H9 (cell line): Measurements from ENCODE around the gene REV1. TPM values are rescaled to one million over a fixed set of nuclear protein-coding genes. Genes with fewer than 3 reads are reported as not detected.

Source experiments
- DNase-seq: peaks from one replicate; pipeline ENCODE4 v3.0.0-alpha.2; 2017
- H2AFZ ChIP-seq: one replicate; pipeline ENCODE4 v1.6.1; 2013; ENCODE audit warnings: mild to moderate bottlenecking, low read length, control low read depth, moderate library complexity
- H2AK5ac ChIP-seq: 2 replicates; pipeline ENCODE4 v1.6.1; 2013; ENCODE audit warnings: low read length, control low read depth, mixed read lengths; ENCODE audit not compliant: insufficient read length
- H2BK120ac ChIP-seq: one replicate; pipeline ENCODE4 v1.6.1; 2013; ENCODE audit warnings: low read depth, mild to moderate bottlenecking, low read length, control low read depth, inconsistent platforms; ENCODE audit not compliant: poor library complexity, severe bottlenecking
- H2BK12ac ChIP-seq: 2 replicates; pipeline ENCODE4 v1.6.1; 2013; ENCODE audit warnings: low read length, control low read depth, mixed read lengths, low read depth; ENCODE audit not compliant: insufficient read length
- H2BK15ac ChIP-seq: 2 replicates; pipeline ENCODE4 v1.6.1; 2013; ENCODE audit warnings: low read depth, low read length, control low read depth
- H2BK20ac ChIP-seq: one replicate; pipeline ENCODE4 v1.6.1; 2013; ENCODE audit warnings: low read depth, mild to moderate bottlenecking, low read length, control low read depth, inconsistent platforms; ENCODE audit not compliant: poor library complexity, severe bottlenecking
- H2BK5ac ChIP-seq: 2 replicates; pipeline ENCODE4 v1.6.1; 2013; ENCODE audit warnings: low read length, control low read depth, mixed read lengths; ENCODE audit not compliant: insufficient read length
- H3K14ac ChIP-seq: 2 replicates; pipeline ENCODE4 v1.6.1; 2013; ENCODE audit warnings: low read length, control low read depth; ENCODE audit not compliant: insufficient read depth
- H3K18ac ChIP-seq: 2 replicates; pipeline ENCODE4 v1.6.1; 2013; ENCODE audit warnings: low read depth, mild to moderate bottlenecking, mixed read lengths, low read length, control low read depth; ENCODE audit not compliant: insufficient read length
- H3K23ac ChIP-seq: 2 replicates; pipeline ENCODE4 v1.6.1; 2013; ENCODE audit warnings: low read length, control low read depth, mixed read lengths, low read depth; ENCODE audit not compliant: insufficient read length
- H3K23me2 ChIP-seq: 2 replicates; pipeline ENCODE4 v1.6.1; 2013; ENCODE audit warnings: low read depth, mild to moderate bottlenecking, mixed read lengths, low read length, control low read depth; ENCODE audit not compliant: insufficient read length, poor library complexity, severe bottlenecking
- H3K27ac ChIP-seq: 2 replicates; pipeline ENCODE4 v1.5.1; 2013; ENCODE audit warnings: low read length, control low read depth, mixed read lengths, low read depth; ENCODE audit not compliant: insufficient read length
- H3K27me3 ChIP-seq: 2 replicates; pipeline ENCODE4 v1.6.1; 2013; ENCODE audit warnings: low read length, control low read depth, inconsistent platforms; ENCODE audit not compliant: insufficient read depth
- H3K4ac ChIP-seq: 2 replicates; pipeline ENCODE4 v1.6.1; 2013; ENCODE audit warnings: low read depth, mild to moderate bottlenecking, control low read depth, inconsistent platforms, low read length, moderate library complexity
- H3K4me1 ChIP-seq: 2 replicates; pipeline ENCODE4 v1.6.1; 2013; ENCODE audit warnings: low read length, control low read depth, inconsistent platforms; ENCODE audit not compliant: insufficient read depth
- H3K4me2 ChIP-seq: 2 replicates; pipeline ENCODE4 v1.6.1; 2013; ENCODE audit warnings: low read length, control low read depth, mixed read lengths; ENCODE audit not compliant: insufficient read length, insufficient read depth
- H3K56ac ChIP-seq: 2 replicates; pipeline ENCODE4 v1.6.1; 2013; ENCODE audit warnings: low read depth, mild to moderate bottlenecking, mixed read lengths, low read length, control low read depth; ENCODE audit not compliant: insufficient read length
- H3K79me1 ChIP-seq: 2 replicates; pipeline ENCODE4 v1.6.1; 2013; ENCODE audit warnings: low read depth, mild to moderate bottlenecking, moderate library complexity, low read length, control low read depth, inconsistent platforms; ENCODE audit not compliant: insufficient read depth, poor library complexity, severe bottlenecking
- H3K79me2 ChIP-seq: 2 replicates; pipeline ENCODE4 v1.6.1; 2013; ENCODE audit warnings: low read length, control low read depth, inconsistent platforms; ENCODE audit not compliant: insufficient read depth
- H3K9ac ChIP-seq: 2 replicates; pipeline ENCODE4 v1.6.1; 2013; ENCODE audit warnings: low read length, control low read depth, mixed read lengths; ENCODE audit not compliant: insufficient read length; ENCODE audit errors: extremely low read depth
- H3K9me3 ChIP-seq: one replicate; pipeline ENCODE4 v1.6.1; 2013; ENCODE audit warnings: low read depth, low read length, inconsistent platforms; ENCODE audit not compliant: control insufficient read depth
- H3T11ph ChIP-seq: one replicate; pipeline ENCODE4 v1.6.1; 2013; ENCODE audit warnings: mild to moderate bottlenecking, low read length, control low read depth, inconsistent platforms
- H4K20me1 ChIP-seq: one replicate; pipeline ENCODE4 v1.6.1; 2013; ENCODE audit not compliant: control insufficient read depth, insufficient read length, insufficient read depth
- H4K5ac ChIP-seq: 2 replicates; pipeline ENCODE4 v1.6.1; 2013; ENCODE audit warnings: low read depth, mild to moderate bottlenecking, mixed read lengths, low read length, control low read depth; ENCODE audit not compliant: insufficient read length
- H4K8ac ChIP-seq: replicated peaks from 2 replicates; pipeline ENCODE4 v1.6.1; 2013; ENCODE audit warnings: low read length, control low read depth, mixed read lengths, low read depth; ENCODE audit not compliant: insufficient read length
- H4K91ac ChIP-seq: 2 replicates; pipeline ENCODE4 v1.6.1; 2013; ENCODE audit warnings: low read depth, mild to moderate bottlenecking, moderate library complexity, mixed read lengths, low read length, control low read depth; ENCODE audit not compliant: insufficient read length
- H3K27ac Mint-ChIP-seq, 3 experiments: 2 replicates in 2 of 3; 3 replicates in 1 of 3; pipeline ENCODE4 v1.8.0; 2020 to 2021; ENCODE audit warnings: mixed read lengths in 3 of 3, mild to moderate bottlenecking in 1 of 3, moderate library complexity in 1 of 3
- H3K27me3 Mint-ChIP-seq: 2 replicates; pipeline ENCODE4 v1.8.0; 2021; ENCODE audit warnings: low read depth, mild to moderate bottlenecking, moderate library complexity, mixed read lengths
- H3K36me3 Mint-ChIP-seq, 3 experiments: 2 replicates in 2 of 3; 3 replicates in 1 of 3; pipeline ENCODE4 v1.8.0; 2020 to 2021; ENCODE audit warnings: low read depth in 3 of 3, mixed read lengths in 3 of 3; ENCODE audit not compliant: insufficient read depth in 1 of 3
- H3K4me1 Mint-ChIP-seq, 2 experiments: 2 replicates each; pipeline ENCODE4 v1.8.0; 2020; ENCODE audit warnings: mixed read lengths in 2 of 2
- H3K4me3 Mint-ChIP-seq, 2 experiments: 2 replicates in 1 of 2; 3 replicates in 1 of 2; pipeline ENCODE4 v1.8.0; 2020 to 2021; ENCODE audit warnings: mild to moderate bottlenecking in 2 of 2, mixed read lengths in 2 of 2, moderate library complexity in 1 of 2
- H3K9me3 Mint-ChIP-seq, 2 experiments: 2 replicates in 1 of 2; 3 replicates in 1 of 2; pipeline ENCODE4 v1.8.0; 2020; ENCODE audit warnings: mild to moderate bottlenecking in 2 of 2, mixed read lengths in 2 of 2, moderate library complexity in 1 of 2
- CTCF ChIP-seq: fragments of 200-600 bp; sonication (generic); conservative IDR thresholded peaks from 3 replicates; pipeline ENCODE4 v1.8.0; 2021; ENCODE audit warnings: antibody characterized with exemption, mild to moderate bottlenecking
- WGBS: extraction: QIAGEN DNeasy Blood & Tissue Kit; methylation state at CpG from one replicate; pipeline ENCODE4 v1.1.7; 2013; ENCODE audit warnings: missing lambda C conversion rate, low lambda C conversion rate, mixed read lengths; ENCODE audit not compliant: insufficient read length; ENCODE audit errors: extremely low coverage; 5-methylcytosine and 5-hydroxymethylcytosine counted together
- total RNA-seq: library from RNA; stranded (reverse); gene quantifications from 2 replicates; pipeline ENCODE4 v1.2.1, GENCODE V29; 2021

The REV1 gene
- total RNA-seq, 1 experiment from 2014 or later: 41.6 TPM

DNA sequence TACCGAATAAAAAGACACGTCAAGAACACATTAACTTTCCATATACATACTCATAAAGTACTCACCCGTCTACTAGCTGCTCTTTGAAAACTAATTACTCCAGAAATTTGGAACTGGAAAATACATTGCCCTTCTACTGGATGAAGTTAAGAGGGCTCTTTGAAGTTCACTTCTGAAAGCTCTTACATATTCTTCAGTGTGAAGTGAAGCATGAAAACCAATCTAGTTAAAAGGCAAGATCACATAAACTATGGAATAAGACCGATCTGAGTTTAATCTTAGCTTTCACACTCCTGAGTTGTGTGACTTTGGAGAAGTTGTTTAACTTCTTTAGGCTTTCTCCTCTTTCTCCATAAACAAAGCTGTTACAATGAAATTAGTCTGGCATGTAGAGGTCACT, 38.5 kb downstream of the REV1 start:
- no peak overlapping the region for H2BK15ac ChIP-seq
- H4K5ac ChIP-seq: no peak overlapping the region
- H4K91ac ChIP-seq: no peak overlapping the region
- H3K4me2 ChIP-seq: no peak overlapping the region
- Mint-ChIP-seq H3K4me1 (peaks cover 0 to 3% of the 10 kb centered on the region in 2 experiments; a peak in 1 of 4 replicates), H3K9me3 (no peaks in the 10 kb centered on the region), H3K27ac (no peak overlapping the region; a peak in 2 of 7 replicates), H3K27me3 (no peaks in the 10 kb centered on the region), H3K4me3 (no peak overlapping the region), H3K36me3 (peaks cover 16 to 65% (median 53%) of the 10 kb centered on the region in 3 experiments; a peak in 6 of 7 replicates)
- H3K4ac ChIP-seq: no peak overlapping the region
- H4K8ac ChIP-seq: no peak overlapping the region
- H3K9ac ChIP-seq: no peak overlapping the region
- H3K23me2 ChIP-seq: no peaks in the 10 kb centered on the region
- no peak overlapping the region for H3K56ac ChIP-seq
- DNase-seq: no peak
- H3K79me1 ChIP-seq: peaks cover 4% of the 10 kb centered on the region
- no peak overlapping the region for H2BK12ac ChIP-seq
- H3K4me1 ChIP-seq: no peaks in the 10 kb centered on the region
- H3K23ac ChIP-seq: no peak overlapping the region
- H2BK5ac ChIP-seq: no peak overlapping the region
- no CpG with 5 or more reads among the region's 4 CpGs for WGBS
- no peaks in the 10 kb centered on the region for H3K9me3 ChIP-seq
- no peak overlapping the region for H3K27ac ChIP-seq
- H3K79me2 ChIP-seq: no peaks in the 10 kb centered on the region
- no peak overlapping the region for H2BK120ac ChIP-seq
- no peak for TF ChIP-seq CTCF
- no peaks in the 10 kb centered on the region for H4K20me1 ChIP-seq
- no peak overlapping the region for H3K14ac ChIP-seq
- no peaks in the 10 kb centered on the region for H3K27me3 ChIP-seq
- H3K18ac ChIP-seq: no peak overlapping the region
- H3T11ph ChIP-seq: no peak overlapping the region
- H2AK5ac ChIP-seq: no peak overlapping the region
- no peak overlapping the region for H2BK20ac ChIP-seq
- no peak overlapping the region for H2AFZ ChIP-seq
